SH-SY5Y (cell line): ENCODE data around the gene ATP8A2.

Source experiments
- GATA2 ChIP-seq: IDR thresholded peaks from 2 replicates; pipeline ENCODE4 v1.6.1; 2011; ENCODE audit warnings: mild to moderate bottlenecking, low read depth, low read length
- GATA3 ChIP-seq: IDR thresholded peaks from 2 replicates; pipeline ENCODE4 v1.6.1; 2011; ENCODE audit warnings: low read depth, mild to moderate bottlenecking, low read length, moderate library complexity

DNA sequence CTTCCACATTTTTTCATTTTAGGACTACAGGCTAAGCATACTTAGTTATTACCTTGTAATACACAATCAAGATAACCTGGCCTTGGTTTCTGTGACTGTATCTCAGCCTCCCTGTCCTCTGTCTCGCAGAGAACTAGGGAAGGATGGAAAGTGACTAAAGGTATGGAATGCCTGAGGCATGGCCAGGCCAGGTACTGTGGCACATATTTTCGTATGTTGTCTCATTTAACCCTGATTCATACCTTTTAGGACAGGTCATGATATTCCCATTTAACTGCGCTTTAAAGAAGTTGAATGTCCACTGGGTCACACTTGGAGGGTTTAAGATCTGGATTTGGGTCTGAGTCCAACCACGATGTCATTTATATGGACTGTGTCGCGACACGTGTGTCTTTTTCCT is 357.4 kb downstream of the ATP8A2 start:
- TF ChIP-seq GATA3 (no peak), GATA2 (no peak)
